PC-9 (cell line): ENCODE results near the gene CCDC92. TPM values are rescaled to one million over a fixed set of nuclear protein-coding genes. Genes with fewer than 3 reads are reported as not detected.

Experiments
- BruUV-seq: library from RNA; stranded (reverse); fragments of 400-500 nt; replicated peaks from 2 replicates; lab custom pipeline; 2021; lab: Mats Ljungman, UMichigan
- CTCF ChIA-PET: fragments of 300-600 bp; sonication (Branson Sonifier 250); formaldehyde crosslinking; loops from one replicate; lab custom pipeline; 2022; ENCODE audit warnings: antibody characterized with exemption; lab: Charles Lee
- POLR2A ChIA-PET: fragments of 300-600 bp; sonication (Branson Sonifier 250); formaldehyde crosslinking; loops from one replicate; lab custom pipeline; 2022; ENCODE audit warnings: antibody characterized with exemption; ENCODE audit not compliant: unreplicated experiment; lab: Charles Lee
- DNase-seq, 2 experiments: peaks; one replicate each; pipeline versions ENCODE4 v3.0.0 to v3.0.0-alpha.2; 2015 to 2022; ENCODE audit warnings: mixed read lengths in 1 of 2
- H2AFZ ChIP-seq: fragments of 200-600 bp; sonication (generic); 2 replicates; pipeline ENCODE4 v1.8.1; 2017; ENCODE audit warnings: antibody characterized with exemption
- H3F3A ChIP-seq: fragments of 200-600 bp; sonication (generic); 2 replicates; pipeline ENCODE4 v1.8.1; 2017; ENCODE audit warnings: antibody characterized with exemption, mild to moderate bottlenecking, low read depth; ENCODE audit not compliant: insufficient read depth
- H3K27ac ChIP-seq: fragments of 200-600 bp; sonication (generic); 2 replicates; pipeline ENCODE4 v1.6.1; 2016; ENCODE audit warnings: mixed run types
- H3K27me3 ChIP-seq: fragments of 200-600 bp; sonication (generic); 2 replicates; pipeline ENCODE4 v1.6.1; 2016; ENCODE audit warnings: low read depth, mixed run types; ENCODE audit not compliant: insufficient read depth
- H3K36me3 ChIP-seq: fragments of 200-600 bp; sonication (generic); 2 replicates; pipeline ENCODE4 v1.6.1; 2016; ENCODE audit warnings: low read depth, mixed run types
- H3K4me1 ChIP-seq: fragments of 200-600 bp; sonication (generic); replicated peaks from 2 replicates; pipeline ENCODE4 v1.6.1; 2016; ENCODE audit warnings: mixed run types; ENCODE audit not compliant: insufficient read depth
- H3K4me2 ChIP-seq: fragments of 200-600 bp; sonication (generic); 2 replicates; pipeline ENCODE4 v1.6.1; 2017; ENCODE audit warnings: mixed run types
- H3K4me3 ChIP-seq: fragments of 200-600 bp; sonication (generic); 2 replicates; pipeline ENCODE4 v1.6.1; 2016; ENCODE audit warnings: mixed run types
- H3K79me2 ChIP-seq: fragments of 200-600 bp; sonication (generic); 2 replicates; pipeline ENCODE4 v1.6.1; 2017; ENCODE audit warnings: low read depth, mixed run types
- H3K9me2 ChIP-seq: fragments of 200-600 bp; sonication (generic); 2 replicates; pipeline ENCODE4 v1.8.1; 2017; ENCODE audit warnings: mild to moderate bottlenecking; ENCODE audit not compliant: insufficient read depth
- H3K9me3 ChIP-seq: fragments of 200-600 bp; sonication (generic); 2 replicates; pipeline ENCODE4 v1.8.1; 2016; ENCODE audit warnings: low read depth; ENCODE audit not compliant: insufficient read depth
- H4K20me1 ChIP-seq: fragments of 200-600 bp; sonication (generic); 2 replicates; pipeline ENCODE4 v1.8.1; 2017; ENCODE audit not compliant: insufficient read depth
- CTCF ChIP-seq: fragments of 200-600 bp; sonication (generic); conservative IDR thresholded peaks from 2 replicates; pipeline ENCODE4 v1.6.1; 2017; ENCODE audit warnings: mixed run types, antibody characterized with exemption, mild to moderate bottlenecking, moderate library complexity
- EZH2 ChIP-seq: fragments of 200-600 bp; sonication (generic); IDR thresholded peaks from 2 replicates; pipeline ENCODE4 v1.8.0; 2017; ENCODE audit warnings: antibody characterized with exemption, low read depth
- intact Hi-C: fragments of 100-400 bp; cut with micrococcal nuclease; formaldehyde crosslinking; loops from one replicate; pipeline ENCODE4 v1.10.0; 2022; ENCODE audit not compliant: unreplicated experiment
- total RNA-seq: library from RNA; stranded (reverse); gene quantifications from 2 replicates; pipeline ENCODE4 v1.2.3, GENCODE V29; 2021

CCDC92 gene
- total RNA-seq, 1 experiment from 2014 or later, result 28.0 TPM

GRCh38 chr12:124006846-124007713 is 34.4 kb upstream of the CCDC92 start:
- Histone ChIP-seq H3K4me1 (no peaks in the 10 kb centered on the region), H2AFZ (no peak overlapping the region), H3K27ac (no peak overlapping the region), H3K9me3 (no peaks in the 10 kb centered on the region), H3K9me2 (no peaks in the 10 kb centered on the region), H3F3A (no peaks in the 10 kb centered on the region), H4K20me1 (peaks cover 6% of the 10 kb centered on the region), H3K4me2 (no peak overlapping the region), H3K4me3 (no peak overlapping the region), H3K27me3 (no peaks in the 10 kb centered on the region), H3K79me2 (no peaks in the 10 kb centered on the region), H3K36me3 (peaks cover 7% of the 10 kb centered on the region)
- DNase-seq, result no peak
- intact Hi-C loops, result no loop called here
- TF ChIP-seq EZH2, result no peak
- no peak for TF ChIP-seq CTCF
- POLR2A ChIA-PET, result no interaction called here
- no TSS peak for BruUV-seq
- CTCF ChIA-PET, result no interaction called here

- Histone ChIP-seq H3K36me3 (no peaks in the 10 kb centered on the region; the same call in 1 of the 2 replicates), H3K27ac (no peak overlapping the region), H3K9me2 (no peaks in the 10 kb centered on the region), H4K20me1 (peaks cover 6% of the 10 kb centered on the region), H3K4me3 (no peak overlapping the region), H3K4me1 (no peaks in the 10 kb centered on the region), H2AFZ (no peak overlapping the region), H3K4me2 (no peak overlapping the region), H3K27me3 (no peaks in the 10 kb centered on the region), H3K79me2 (no peaks in the 10 kb centered on the region), H3F3A (no peaks in the 10 kb centered on the region), H3K9me3 (no peaks in the 10 kb centered on the region)
- DNase-seq, result no peak
- CTCF ChIA-PET, result no interaction called here
- no peak for TF ChIP-seq EZH2
- TF ChIP-seq CTCF, result no peak
- POLR2A ChIA-PET, result no interaction called here
- intact Hi-C loops, result no loop called here
- BruUV-seq, result no TSS peak
Observed at GRCh38 chr12:124006085-124006845, 33.6 kb upstream of the CCDC92 start.

GRCh38 chr12:124004233-124004875 is 31.7 kb upstream of the CCDC92 start:
- no peak overlapping the region for H2AFZ ChIP-seq
- H3K79me2 ChIP-seq, result no peaks in the 10 kb centered on the region
- peaks cover 4% of the 10 kb centered on the region for H4K20me1 ChIP-seq
- no peaks in the 10 kb centered on the region for H3K4me1 ChIP-seq
- ChIA-PET POLR2A (no interaction called here), CTCF (no interaction called here)
- H3K36me3 ChIP-seq, result peaks cover 5% of the 10 kb centered on the region; the same call in 1 of the 2 replicates
- no TSS peak for BruUV-seq
- no peaks in the 10 kb centered on the region for H3F3A ChIP-seq
- no peaks in the 10 kb centered on the region for H3K27me3 ChIP-seq
- H3K4me2 ChIP-seq, result no peak overlapping the region
- no peak for TF ChIP-seq CTCF
- no peak for TF ChIP-seq EZH2
- H3K9me3 ChIP-seq, result no peaks in the 10 kb centered on the region
- H3K27ac ChIP-seq, result no peak overlapping the region
- no peak for DNase-seq
- H3K4me3 ChIP-seq, result no peak overlapping the region
- intact Hi-C loops, result no loop called here
- H3K9me2 ChIP-seq, result no peaks in the 10 kb centered on the region
